ENCODE measurements around the gene HSPB1. TPM values are rescaled to one million over a fixed set of nuclear protein-coding genes. Genes with fewer than 3 reads are reported as not detected.

HSPB1 gene
- total and polyA plus RNA-seq, 3 donors from 2014 or later = 190 to 245 (median 216) TPM

- H3K4me1 ChIP-seq = peaks cover 35% of the 10 kb centered on the region
- H3K27me3 ChIP-seq = no peaks in the 10 kb centered on the region
- no peak for TF ChIP-seq POLR2A (IDR thresholded peaks at IDR 0.05)
- TF ChIP-seq CTCF (IDR thresholded peaks at IDR 0.05) = no peak
- no peaks in the 10 kb centered on the region for H3K9me3 ChIP-seq
- no peak for DNase-seq
- H3K27ac ChIP-seq = peak overlapping the region in 1 of 2 donors; percentile 0
- H3K36me3 ChIP-seq (ENCODE audit: low read depth, missing control alignments) = no peaks in the 10 kb centered on the region
- intact Hi-C loops (cut with DNase I; ENCODE audit: low total_unique reads) = no loop called here
- no peak overlapping the region for H3K4me3 ChIP-seq
Observed at GRCh38 chr7:76336094-76336493, 33.6 kb downstream of the HSPB1 start.

GRCh38 chr7:76337147-76337546 is 34.7 kb downstream of the HSPB1 start:
- no peak for DNase-seq
- intact Hi-C loops (cut with DNase I; ENCODE audit: low total_unique reads) = no loop called here
- Histone ChIP-seq H3K27me3 (no peaks in the 10 kb centered on the region), H3K36me3 (ENCODE audit: low read depth, missing control alignments) (no peaks in the 10 kb centered on the region), H3K4me3 (no peak overlapping the region), H3K4me1 (peaks cover 39% of the 10 kb centered on the region), H3K9me3 (no peaks in the 10 kb centered on the region), H3K27ac (peak overlapping the region in 1 of 2 donors; percentile 36)
- TF ChIP-seq CTCF (IDR thresholded peaks at IDR 0.05) (no peak), POLR2A (IDR thresholded peaks at IDR 0.05) (no peak)
- WGBS, 2 donors = 62 to 72% methylated on average over 6 of the region's 6 CpGs

GRCh38 chr7:76338298-76339084 is 36.0 kb downstream of the HSPB1 start:
- no peaks in the 10 kb centered on the region for H3K27me3 ChIP-seq
- TF ChIP-seq CTCF (IDR thresholded peaks at IDR 0.05) (no peak), POLR2A (IDR thresholded peaks at IDR 0.05) (no peak)
- H3K27ac ChIP-seq = peak overlapping the region in 1 of 2 donors; percentile 13
- no peak overlapping the region for H3K4me3 ChIP-seq
- intact Hi-C loops (cut with DNase I; ENCODE audit: low total_unique reads) = no loop called here
- peaks cover 33% of the 10 kb centered on the region for H3K4me1 ChIP-seq
- no peaks in the 10 kb centered on the region for H3K36me3 ChIP-seq (ENCODE audit: low read depth, missing control alignments)
- no peaks in the 10 kb centered on the region for H3K9me3 ChIP-seq
- 65 to 67% methylated on average over 9 of the region's 9 CpGs for WGBS, 2 donors
- DNase-seq = no peak

- DNase-seq = no peak
- no peaks in the 10 kb centered on the region for H3K36me3 ChIP-seq (ENCODE audit: low read depth, missing control alignments)
- H3K4me1 ChIP-seq = peaks cover 24% of the 10 kb centered on the region
- no peaks in the 10 kb centered on the region for H3K27me3 ChIP-seq
- no peak for TF ChIP-seq CTCF (IDR thresholded peaks at IDR 0.05)
- TF ChIP-seq POLR2A (IDR thresholded peaks at IDR 0.05) = no peak
- intact Hi-C loops (cut with DNase I; ENCODE audit: low total_unique reads) = no loop called here
- H3K27ac ChIP-seq = peak overlapping the region in 1 of 2 donors; percentile 41
- no peak overlapping the region for H3K4me3 ChIP-seq
- WGBS, 2 donors = 48 to 61% methylated on average over 2 to 3 of the region's 3 CpGs
- no peaks in the 10 kb centered on the region for H3K9me3 ChIP-seq
Observed at GRCh38 chr7:76340617-76341131, 38.2 kb downstream of the HSPB1 start.

- Histone ChIP-seq H3K4me3 (no peak overlapping the region), H3K27ac (no peak overlapping the region), H3K36me3 (ENCODE audit: low read depth, missing control alignments) (no peaks in the 10 kb centered on the region), H3K27me3 (no peaks in the 10 kb centered on the region), H3K4me1 (peaks cover 23% of the 10 kb centered on the region), H3K9me3 (no peaks in the 10 kb centered on the region)
- no peak for TF ChIP-seq CTCF (IDR thresholded peaks at IDR 0.05)
- TF ChIP-seq POLR2A (IDR thresholded peaks at IDR 0.05) = no peak
- WGBS, 2 donors = 74 to 75% methylated on average over 5 of the region's 5 CpGs
- no peak for DNase-seq
- intact Hi-C loops (cut with DNase I; ENCODE audit: low total_unique reads) = no loop called here
Observed at GRCh38 chr7:76342222-76342621, 39.7 kb downstream of the HSPB1 start.
